Measurements from ENCODE around the gene PMP22. TPM values are rescaled to one million over a fixed set of nuclear protein-coding genes. Genes with fewer than 3 reads are reported as not detected.

Gene PMP22
- total RNA-seq, 1 donor from 2014 or later: 4.3 TPM

GRCh38 chr17:15284537-15284936 is 19.4 kb upstream of the PMP22 start:
- H3K27ac ChIP-seq: no peak overlapping the region
- no peak for DNase-seq (ENCODE audit: low spot score)
- H3F3A ChIP-seq (ENCODE audit: low read depth): no peaks in the 10 kb centered on the region
- no peaks in the 10 kb centered on the region for H3K79me2 ChIP-seq (ENCODE audit: low read depth)
- no peaks in the 10 kb centered on the region for H3K9me3 ChIP-seq (ENCODE audit: low read depth)
- Mint-ChIP-seq H3K27me3 (ENCODE audit: insufficient read depth, low read depth) (peaks cover 2% of the 10 kb centered on the region), H3K27ac (no peak overlapping the region), H3K4me1 (no peaks in the 10 kb centered on the region), H3K36me3 (no peaks in the 10 kb centered on the region), H3K9me3 (peaks cover 4% of the 10 kb centered on the region), H3K4me3 (no peak overlapping the region)
- no peaks in the 10 kb centered on the region for H3K27me3 ChIP-seq
- H3K4me1 ChIP-seq: no peaks in the 10 kb centered on the region
- no peak overlapping the region for H3K4me2 ChIP-seq
- no peaks in the 10 kb centered on the region for H4K20me1 ChIP-seq (ENCODE audit: low read depth)
- no peak overlapping the region for H3K9ac ChIP-seq
- H3K4me3 ChIP-seq: no peak overlapping the region
- no peaks in the 10 kb centered on the region for H3K36me3 ChIP-seq
- H2AFZ ChIP-seq (replicated peaks): no peak overlapping the region
- TF ChIP-seq, protein P1, sequence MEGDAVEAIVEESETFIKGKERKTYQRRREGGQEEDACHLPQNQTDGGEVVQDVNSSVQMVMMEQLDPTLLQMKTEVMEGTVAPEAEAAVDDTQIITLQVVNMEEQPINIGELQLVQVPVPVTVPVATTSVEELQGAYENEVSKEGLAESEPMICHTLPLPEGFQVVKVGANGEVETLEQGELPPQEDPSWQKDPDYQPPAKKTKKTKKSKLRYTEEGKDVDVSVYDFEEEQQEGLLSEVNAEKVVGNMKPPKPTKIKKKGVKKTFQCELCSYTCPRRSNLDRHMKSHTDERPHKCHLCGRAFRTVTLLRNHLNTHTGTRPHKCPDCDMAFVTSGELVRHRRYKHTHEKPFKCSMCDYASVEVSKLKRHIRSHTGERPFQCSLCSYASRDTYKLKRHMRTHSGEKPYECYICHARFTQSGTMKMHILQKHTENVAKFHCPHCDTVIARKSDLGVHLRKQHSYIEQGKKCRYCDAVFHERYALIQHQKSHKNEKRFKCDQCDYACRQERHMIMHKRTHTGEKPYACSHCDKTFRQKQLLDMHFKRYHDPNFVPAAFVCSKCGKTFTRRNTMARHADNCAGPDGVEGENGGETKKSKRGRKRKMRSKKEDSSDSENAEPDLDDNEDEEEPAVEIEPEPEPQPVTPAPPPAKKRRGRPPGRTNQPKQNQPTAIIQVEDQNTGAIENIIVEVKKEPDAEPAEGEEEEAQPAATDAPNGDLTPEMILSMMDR (IDR thresholded peaks at IDR 0.05): no peak
- TF ChIP-seq EZH2phosphoT487 (IDR thresholded peaks at IDR 0.05) (no peak), EZH2 (IDR thresholded peaks at IDR 0.05) (no peak)

- H2AFZ ChIP-seq (replicated peaks): no peak overlapping the region
- no peak overlapping the region for H3K9ac ChIP-seq
- no peaks in the 10 kb centered on the region for H3K36me3 Mint-ChIP-seq
- no peak overlapping the region for H3K4me2 ChIP-seq
- no peak overlapping the region for H3K4me3 ChIP-seq
- no peaks in the 10 kb centered on the region for H3K79me2 ChIP-seq (ENCODE audit: low read depth)
- H3K27ac ChIP-seq: no peak overlapping the region
- H3K4me3 Mint-ChIP-seq: no peak overlapping the region
- H3K27ac Mint-ChIP-seq: no peak overlapping the region
- no peaks in the 10 kb centered on the region for H3K9me3 ChIP-seq (ENCODE audit: low read depth)
- H3K27me3 Mint-ChIP-seq (ENCODE audit: insufficient read depth, low read depth): peaks cover 2% of the 10 kb centered on the region
- DNase-seq (ENCODE audit: low spot score): no peak
- no peaks in the 10 kb centered on the region for H3K36me3 ChIP-seq
- no peaks in the 10 kb centered on the region for H4K20me1 ChIP-seq (ENCODE audit: low read depth)
- TF ChIP-seq EZH2 (IDR thresholded peaks at IDR 0.05): no peak
- TF ChIP-seq EZH2phosphoT487 (IDR thresholded peaks at IDR 0.05): no peak
- TF ChIP-seq, protein P1 (IDR thresholded peaks at IDR 0.05): no peak
- H3K4me1 Mint-ChIP-seq: no peaks in the 10 kb centered on the region
- H3F3A ChIP-seq (ENCODE audit: low read depth): no peaks in the 10 kb centered on the region
- H3K27me3 ChIP-seq: no peaks in the 10 kb centered on the region
- H3K9me3 Mint-ChIP-seq: peaks cover 4% of the 10 kb centered on the region
- no peaks in the 10 kb centered on the region for H3K4me1 ChIP-seq
Measured at GRCh38 chr17:15284107-15284506, 19.0 kb upstream of the PMP22 start.

- H3K4me2 ChIP-seq: no peak overlapping the region
- H3K27ac Mint-ChIP-seq: no peak overlapping the region
- no peaks in the 10 kb centered on the region for H3K79me2 ChIP-seq (ENCODE audit: low read depth)
- peaks cover 4% of the 10 kb centered on the region for H3K9me3 Mint-ChIP-seq
- H3K9me3 ChIP-seq (ENCODE audit: low read depth): no peaks in the 10 kb centered on the region
- no peak overlapping the region for H3K4me3 ChIP-seq
- H3F3A ChIP-seq (ENCODE audit: low read depth): no peaks in the 10 kb centered on the region
- H3K27ac ChIP-seq: no peak overlapping the region
- TF ChIP-seq EZH2phosphoT487 (IDR thresholded peaks at IDR 0.05) (no peak), EZH2 (IDR thresholded peaks at IDR 0.05) (no peak)
- TF ChIP-seq, protein P1 (IDR thresholded peaks at IDR 0.05): no peak
- H3K27me3 ChIP-seq: no peaks in the 10 kb centered on the region
- no peaks in the 10 kb centered on the region for H3K36me3 ChIP-seq
- H2AFZ ChIP-seq (replicated peaks): no peak overlapping the region
- H3K36me3 Mint-ChIP-seq: no peaks in the 10 kb centered on the region
- H3K9ac ChIP-seq: no peak overlapping the region
- H3K4me3 Mint-ChIP-seq: no peak overlapping the region
- H4K20me1 ChIP-seq (ENCODE audit: low read depth): no peaks in the 10 kb centered on the region
- no peak for DNase-seq (ENCODE audit: low spot score)
- peaks cover 7% of the 10 kb centered on the region for H3K4me1 ChIP-seq
- H3K27me3 Mint-ChIP-seq (ENCODE audit: insufficient read depth, low read depth): peaks cover 6% of the 10 kb centered on the region
- H3K4me1 Mint-ChIP-seq: peaks cover 6% of the 10 kb centered on the region
Measured at GRCh38 chr17:15281909-15282308, 16.8 kb upstream of the PMP22 start.

Measured in neural progenitor cell (in vitro differentiated cells).